WTC11 (cell line): ENCODE measurements around the gene KCNQ2. TPM values are rescaled to one million over a fixed set of nuclear protein-coding genes. Genes with fewer than 3 reads are reported as not detected.

ENCODE experiments used
- ATAC-seq: fragments of 200-7000 bp; cut with Tn5 transposase; 2 replicates; pipeline ENCODE4 v1.10.0; 2021; ENCODE audit warnings: mild to moderate bottlenecking, moderate library complexity
- CTCF ChIA-PET: fragments of 300-600 bp; sonication (Branson Sonifier 250); formaldehyde crosslinking; loops from one replicate; lab custom pipeline; 2021; ENCODE audit warnings: antibody characterized with exemption; lab: Charles Lee
- POLR2A ChIA-PET: fragments of 350-600 bp; sonication (Branson Sonifier 250); formaldehyde crosslinking; loops from one replicate; lab custom pipeline; 2021; ENCODE audit warnings: antibody characterized with exemption; lab: Charles Lee
- DNase-seq: peaks from one replicate; pipeline ENCODE4 v3.0.0; 2021; ENCODE audit warnings: low spot score
- H3K27ac Mint-ChIP-seq: 2 replicates; pipeline ENCODE4 v1.8.0; 2021; ENCODE audit warnings: mixed read lengths
- H3K27me3 Mint-ChIP-seq: 2 replicates; pipeline ENCODE4 v1.8.0; 2021; ENCODE audit warnings: low read depth, mild to moderate bottlenecking, moderate library complexity, mixed read lengths
- H3K36me3 Mint-ChIP-seq: 2 replicates; pipeline ENCODE4 v1.8.0; 2021; ENCODE audit warnings: mixed read lengths
- H3K4me1 Mint-ChIP-seq: 2 replicates; pipeline ENCODE4 v1.8.0; 2022; ENCODE audit warnings: mixed read lengths
- H3K4me3 Mint-ChIP-seq: 2 replicates; pipeline ENCODE4 v1.8.0; 2021; ENCODE audit warnings: mild to moderate bottlenecking, moderate library complexity, mixed read lengths
- H3K9me3 Mint-ChIP-seq: 2 replicates; pipeline ENCODE4 v1.8.0; 2021; ENCODE audit warnings: mixed read lengths
- ARID4B ChIP-seq: sonication (generic); formaldehyde crosslinking; IDR thresholded peaks from 2 replicates; pipeline ENCODE4 v1.8.0; 2023; ENCODE audit warnings: missing genetic modification reagents, mild to moderate bottlenecking, borderline replicate concordance
- ATF2 ChIP-seq: sonication (generic); formaldehyde crosslinking; IDR thresholded peaks from 2 replicates; pipeline ENCODE4 v1.8.1; 2022; ENCODE audit warnings: low read depth, missing genetic modification reagents, borderline replicate concordance
- CTCF ChIP-seq: fragments of 200-600 bp; IDR thresholded peaks from 2 replicates; pipeline ENCODE4 v1.8.0; 2022; ENCODE audit warnings: antibody characterized with exemption
- E2F4 ChIP-seq: sonication (generic); formaldehyde crosslinking; IDR thresholded peaks from 2 replicates; pipeline ENCODE4 v1.8.1; 2022; ENCODE audit warnings: low read depth, mild to moderate bottlenecking, moderate library complexity, missing genetic modification reagents, borderline replicate concordance
- KAT7 ChIP-seq: sonication (generic); formaldehyde crosslinking; IDR thresholded peaks from 2 replicates; pipeline ENCODE4 v1.8.1; 2023; ENCODE audit warnings: missing genetic modification reagents, mild to moderate bottlenecking, borderline replicate concordance
- MAX ChIP-seq: sonication (generic); formaldehyde crosslinking; IDR thresholded peaks from 2 replicates; pipeline ENCODE4 v1.8.0; 2022; ENCODE audit warnings: mild to moderate bottlenecking, missing genetic modification reagents
- SMAD4 ChIP-seq: sonication (generic); formaldehyde crosslinking; IDR thresholded peaks from 2 replicates; pipeline ENCODE4 v1.8.0; 2022; ENCODE audit warnings: mild to moderate bottlenecking, missing genetic modification reagents
- SOX15 ChIP-seq: fragments of 250-450 bp; sonication (Bioruptor Pico); IDR thresholded peaks from 2 replicates; pipeline ENCODE4 v1.9.0; 2021; ENCODE audit warnings: mild to moderate bottlenecking
- ZMAT4 ChIP-seq: fragments of 250-450 bp; sonication (Bioruptor Pico); IDR thresholded peaks from 2 replicates; pipeline ENCODE4 v1.9.0; 2021; ENCODE audit warnings: mild to moderate bottlenecking
- ZNF121 ChIP-seq: sonication (generic); formaldehyde crosslinking; IDR thresholded peaks from 2 replicates; pipeline ENCODE4 v1.8.0; 2023; ENCODE audit warnings: missing genetic modification reagents
- ZNF512 ChIP-seq: sonication (generic); formaldehyde crosslinking; IDR thresholded peaks from 2 replicates; pipeline ENCODE4 v1.8.1; 2022; ENCODE audit warnings: missing genetic modification reagents, borderline replicate concordance
- total RNA-seq: library from RNA; stranded (reverse); gene quantifications from 3 replicates; pipeline ENCODE4 v1.2.3, GENCODE V29; 2021

KCNQ2 gene
- total RNA-seq, 1 experiment from 2014 or later = 99.8 TPM

GRCh38 chr20:63518946-63519667 is 46.7 kb upstream of the KCNQ2 start:
- peaks cover 14% of the 10 kb centered on the region for H3K4me1 Mint-ChIP-seq
- POLR2A ChIA-PET = no interaction called here

More at GRCh38 chr20:63518946-63519667, 46.7 kb upstream of the KCNQ2 start:
- peak; percentile 2; the same call in 1 of the 2 replicates for ATAC-seq
- no peak for DNase-seq
- Mint-ChIP-seq H3K27ac (no peak overlapping the region), H3K9me3 (peaks cover 12% of the 10 kb centered on the region; the same call in 1 of the 2 replicates), H3K4me3 (peak overlapping the region; percentile 74), H3K27me3 (peaks cover 9% of the 10 kb centered on the region; the same call in 1 of the 2 replicates), H3K36me3 (peaks cover 18% of the 10 kb centered on the region)
- CTCF ChIA-PET = interaction anchor here (0.6 to 2.6 kb wide), 7 partner anchors 10 to 256 kb away, joined by 3 to 33 read pairs (median 3); partner anchors contain the start of gene PTK6
- TF ChIP-seq E2F4 (CRISPR knock-in tag) (no peak), ZMAT4 (no peak), SOX15 (CRISPR knock-in tag) (no peak), MAX (CRISPR knock-in tag) (peak; percentile 60; the same call in 1 of the 2 replicates), ZNF121 (CRISPR knock-in tag) (0 out of 2 replicates have a peak, but pooled peaks have one; percentile 10), ZNF512 (CRISPR knock-in tag) (no peak), ARID4B (no peak), ATF2 (CRISPR knock-in tag) (no peak), KAT7 (CRISPR knock-in tag) (peak; percentile 63; the same call in 1 of the 2 replicates), CTCF (no peak), SMAD4 (no peak)
